C4-2B (cell line): ENCODE data around the gene FAU.

ENCODE experiments used
- H3K27ac ChIP-seq: fragments of 450-650 bp; 2 replicates; pipeline ENCODE4 v1.5.1; 2017
- ZFX ChIP-seq: fragments of 450-650 bp; IDR thresholded peaks from 2 replicates; pipeline ENCODE4 v1.6.1; 2017
- TF ChIP-seq, protein P1 (sequence below): fragments of 450-650 bp; conservative IDR thresholded peaks from 2 replicates; pipeline ENCODE4 v1.5.1; 2017; ENCODE audit warnings: mild to moderate bottlenecking

FAU gene

DNA sequence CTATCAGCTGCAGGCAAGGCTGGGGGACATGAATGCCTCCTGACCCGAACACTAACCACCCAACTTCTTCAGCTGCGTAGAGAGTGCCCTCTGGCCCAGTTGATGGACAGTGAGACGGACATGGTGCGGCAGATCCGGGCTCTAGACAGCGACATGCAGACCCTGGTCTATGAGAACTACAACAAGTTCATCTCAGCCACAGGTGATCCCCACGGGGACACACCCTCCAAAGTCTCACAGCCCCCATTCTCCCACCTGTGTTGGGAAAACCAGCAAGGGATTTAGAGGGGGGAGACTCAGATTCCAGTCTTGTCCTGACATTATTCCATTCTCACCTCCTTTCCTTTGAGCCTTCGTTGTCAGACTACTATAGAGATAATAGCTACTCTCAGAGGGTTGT lies 25.0 kb downstream of the FAU start:
- TF ChIP-seq, protein P1, sequence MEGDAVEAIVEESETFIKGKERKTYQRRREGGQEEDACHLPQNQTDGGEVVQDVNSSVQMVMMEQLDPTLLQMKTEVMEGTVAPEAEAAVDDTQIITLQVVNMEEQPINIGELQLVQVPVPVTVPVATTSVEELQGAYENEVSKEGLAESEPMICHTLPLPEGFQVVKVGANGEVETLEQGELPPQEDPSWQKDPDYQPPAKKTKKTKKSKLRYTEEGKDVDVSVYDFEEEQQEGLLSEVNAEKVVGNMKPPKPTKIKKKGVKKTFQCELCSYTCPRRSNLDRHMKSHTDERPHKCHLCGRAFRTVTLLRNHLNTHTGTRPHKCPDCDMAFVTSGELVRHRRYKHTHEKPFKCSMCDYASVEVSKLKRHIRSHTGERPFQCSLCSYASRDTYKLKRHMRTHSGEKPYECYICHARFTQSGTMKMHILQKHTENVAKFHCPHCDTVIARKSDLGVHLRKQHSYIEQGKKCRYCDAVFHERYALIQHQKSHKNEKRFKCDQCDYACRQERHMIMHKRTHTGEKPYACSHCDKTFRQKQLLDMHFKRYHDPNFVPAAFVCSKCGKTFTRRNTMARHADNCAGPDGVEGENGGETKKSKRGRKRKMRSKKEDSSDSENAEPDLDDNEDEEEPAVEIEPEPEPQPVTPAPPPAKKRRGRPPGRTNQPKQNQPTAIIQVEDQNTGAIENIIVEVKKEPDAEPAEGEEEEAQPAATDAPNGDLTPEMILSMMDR: no peak
- TF ChIP-seq ZFX: no peak
- peak overlapping the region; percentile 88 for H3K27ac ChIP-seq

DNA sequence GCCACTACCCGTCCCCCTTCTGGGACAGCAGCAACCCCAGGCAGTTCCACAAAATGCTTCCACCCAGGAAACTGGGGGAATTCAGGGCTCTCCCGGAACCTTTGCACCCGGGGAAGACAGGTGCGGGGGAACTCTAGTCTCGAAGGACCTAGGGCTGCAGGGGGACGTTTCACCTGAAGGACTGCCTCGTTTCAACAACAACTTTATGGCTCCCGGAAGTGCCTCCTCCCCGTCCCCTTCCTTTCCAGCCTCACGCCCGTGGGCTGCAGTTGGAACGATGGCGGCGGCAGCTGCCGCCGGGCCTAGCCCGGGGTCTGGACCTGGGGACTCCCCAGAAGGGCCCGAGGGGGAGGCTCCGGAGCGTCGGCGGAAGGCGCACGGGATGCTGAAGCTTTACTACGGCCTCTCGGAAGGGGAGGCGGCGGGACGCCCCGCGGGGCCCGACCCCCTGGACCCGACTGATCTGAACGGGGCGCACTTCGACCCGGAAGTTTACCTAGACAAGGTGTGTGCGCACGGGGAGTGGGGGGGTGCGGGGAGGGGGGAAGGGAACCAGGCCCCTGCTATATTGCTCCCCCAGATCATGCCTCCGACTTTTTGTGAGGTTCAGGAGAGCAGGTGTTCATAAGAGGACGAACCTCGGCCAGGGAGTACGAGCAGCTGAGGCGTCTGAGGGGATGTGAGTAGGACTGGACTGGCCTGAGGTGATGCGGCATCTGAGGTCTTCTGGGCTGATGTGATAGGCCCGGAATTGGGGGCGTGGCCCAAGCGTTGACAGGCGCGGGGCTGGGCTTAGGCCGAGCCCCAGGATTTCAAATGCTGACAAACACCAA lies 25.7 kb downstream of the FAU start, which contains the start of gene VPS51:
Gene VPS51, plus strand, starts transcription at position 241 of the 833 bp plus-strand sequence. Its CDS starts 37 bp downstream, at position 278.
- TF ChIP-seq ZFX: peak; percentile 88; the same call in 1 of the 2 replicates
- TF ChIP-seq, protein P1: no peak
- H3K27ac ChIP-seq: peak within 1 kb of the TSS; percentile 88

DNA sequence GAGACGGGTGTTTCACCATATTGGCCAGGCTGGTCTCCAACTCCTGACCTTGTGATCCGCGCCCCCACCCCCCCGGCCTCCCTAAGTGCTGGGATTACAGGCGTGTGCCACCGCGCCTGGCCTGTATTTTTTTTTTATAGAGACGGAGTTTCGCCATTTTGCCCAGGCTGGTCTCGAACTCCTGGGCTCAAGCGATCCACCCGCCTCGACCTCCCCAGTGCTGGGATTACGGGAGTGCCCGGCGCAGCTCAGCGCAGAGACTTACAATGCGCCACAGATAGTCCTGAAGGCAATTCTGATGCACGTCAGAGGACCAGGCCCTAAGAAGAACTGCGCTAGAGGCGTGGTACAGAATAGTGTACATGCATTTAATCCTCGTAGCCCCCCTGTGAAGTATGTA lies 26.5 kb downstream of the FAU start:
- peak overlapping the region; percentile 88 for H3K27ac ChIP-seq
- TF ChIP-seq ZFX: no peak
- TF ChIP-seq, protein P1: no peak

DNA sequence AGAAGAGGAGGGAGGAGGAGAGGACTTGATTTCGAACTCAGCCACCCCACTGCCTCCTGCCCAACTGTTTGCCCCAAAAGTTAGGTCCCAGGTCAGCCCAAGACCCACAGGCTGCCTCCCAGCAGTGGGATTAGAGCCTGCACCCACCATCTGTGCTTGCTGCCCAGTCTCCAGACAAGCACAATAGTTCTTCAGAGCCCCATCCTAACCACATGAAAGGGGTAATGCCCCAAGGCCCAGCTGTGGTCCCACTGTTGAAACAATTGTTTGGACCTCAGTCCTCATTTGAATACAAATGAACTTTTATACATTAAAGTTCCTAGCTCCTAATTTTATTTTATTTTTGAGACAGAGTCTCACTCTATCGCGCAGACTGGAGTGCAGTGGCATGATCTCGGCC lies 31.3 kb downstream of the FAU start:
- no peak overlapping the region for H3K27ac ChIP-seq
- TF ChIP-seq ZFX: no peak
- TF ChIP-seq, protein P1: no peak

DNA sequence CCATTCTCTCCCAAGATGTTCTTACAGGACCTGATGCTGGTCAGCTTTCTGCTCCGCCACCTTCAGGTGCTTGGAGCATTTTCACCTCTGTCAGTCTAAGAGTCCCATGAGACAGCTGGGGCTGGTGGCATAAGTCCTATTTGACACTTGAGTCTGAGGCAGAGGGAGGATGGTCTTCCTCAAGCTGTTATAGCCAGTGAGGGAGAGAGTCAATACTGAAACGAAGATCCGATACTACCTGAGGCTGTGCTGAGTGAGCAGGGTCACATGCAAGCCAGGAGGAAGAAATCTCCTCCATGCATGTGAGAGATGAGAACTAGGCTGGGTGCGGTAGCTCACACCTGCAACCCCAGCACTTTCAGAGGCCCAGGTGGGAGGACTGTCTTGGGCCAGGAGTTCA lies 32.3 kb downstream of the FAU start:
- TF ChIP-seq, protein P1: no peak
- TF ChIP-seq ZFX: no peak
- no peak overlapping the region for H3K27ac ChIP-seq

DNA sequence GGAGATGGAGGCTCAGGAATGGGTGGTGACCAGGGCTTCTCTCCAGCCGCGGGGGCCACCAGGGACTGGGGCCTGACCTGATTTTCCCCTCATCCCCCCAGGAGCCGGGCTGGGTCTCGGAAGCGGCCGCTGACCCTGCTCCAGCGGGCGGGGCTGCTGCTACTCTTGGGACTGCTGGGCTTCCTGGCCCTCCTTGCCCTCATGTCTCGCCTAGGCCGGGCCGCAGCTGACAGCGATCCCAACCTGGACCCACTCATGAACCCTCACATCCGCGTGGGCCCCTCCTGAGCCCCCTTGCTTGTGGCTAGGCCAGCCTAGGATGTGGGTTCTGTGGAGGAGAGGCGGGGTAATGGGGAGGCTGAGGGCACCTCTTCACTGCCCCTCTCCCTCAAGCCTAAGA lies 34.1 kb downstream of the FAU start:
- H3K27ac ChIP-seq: no peak overlapping the region
- TF ChIP-seq, protein P1: no peak
- no peak for TF ChIP-seq ZFX

DNA sequence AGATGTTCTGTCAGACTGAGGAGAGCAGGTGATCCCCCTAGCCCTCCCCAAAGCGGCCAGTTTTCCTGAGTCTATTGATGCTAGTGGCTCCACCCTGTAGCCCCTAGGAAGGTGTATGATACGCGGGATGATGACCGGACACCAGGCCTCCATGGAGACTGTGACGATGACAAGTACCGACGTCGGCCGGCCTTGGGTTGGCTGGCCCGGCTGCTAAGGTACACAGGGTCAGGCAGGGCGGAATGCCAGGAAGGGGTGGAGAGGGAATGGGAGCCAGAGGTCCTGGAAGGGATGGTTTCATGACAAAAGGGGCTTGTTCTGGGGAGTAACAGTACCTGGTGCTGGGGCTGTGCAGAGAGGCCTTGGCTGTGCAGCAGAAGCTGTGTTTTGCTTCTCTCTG lies 34.7 kb downstream of the FAU start:
- no peak for TF ChIP-seq ZFX
- TF ChIP-seq, protein P1: no peak
- H3K27ac ChIP-seq: no peak overlapping the region
